HFFc6 (cell line): Measurements from ENCODE around the gene GRPEL1. TPM values are rescaled to one million over a fixed set of nuclear protein-coding genes. Genes with fewer than 3 reads are reported as not detected.
A peak's percentile ranks its signal among the peaks of the same experiment; 100 is the strongest.

Experiments
- DNase-seq: peaks from one replicate; pipeline ENCODE4 v3.0.0-alpha.2; 2018
- H3K27ac Mint-ChIP-seq: 2 replicates; pipeline ENCODE4 v1.8.0; 2020; ENCODE audit warnings: mild to moderate bottlenecking, mixed read lengths
- H3K27me3 Mint-ChIP-seq: 2 replicates; pipeline ENCODE4 v1.8.0; 2021; ENCODE audit warnings: mild to moderate bottlenecking, moderate library complexity, mixed read lengths; ENCODE audit not compliant: insufficient read depth
- H3K36me3 Mint-ChIP-seq: 2 replicates; pipeline ENCODE4 v1.8.0; 2021; ENCODE audit warnings: low read depth, mixed read lengths
- H3K4me1 Mint-ChIP-seq: 2 replicates; pipeline ENCODE4 v1.8.0; 2020; ENCODE audit warnings: low read depth, mixed read lengths
- H3K4me3 Mint-ChIP-seq: 2 replicates; pipeline ENCODE4 v1.8.0; 2020; ENCODE audit warnings: mild to moderate bottlenecking, moderate library complexity, mixed read lengths
- H3K9me3 Mint-ChIP-seq: 2 replicates; pipeline ENCODE4 v1.8.0; 2020; ENCODE audit warnings: mild to moderate bottlenecking, mixed read lengths
- CTCF ChIP-seq: fragments of 200-600 bp; sonication (generic); IDR thresholded peaks from 2 replicates; pipeline ENCODE4 v1.5.0; 2021; ENCODE audit warnings: antibody characterized with exemption, mild to moderate bottlenecking
- total RNA-seq, 6 experiments: library from RNA; stranded (reverse); fragmentation: NEBNext Ultra II Directional; extraction: Animal tissue kit (Norgen Biotek cat#: 25700); gene quantifications; 2 replicates in 1 of 6; 3 replicates in 5 of 6; pipeline ENCODE4 v1.2.3, GENCODE V29; 2021

GRPEL1 gene
- total RNA-seq, 6 experiments from 2014 or later: 43.1 to 62.1 (median 45.3) TPM

GRCh38 chr4:7020856-7021255 is 47.0 kb downstream of the GRPEL1 start:
- DNase-seq: no peak
- TF ChIP-seq CTCF: no peak
- Mint-ChIP-seq H3K27ac (peak overlapping the region; percentile 91), H3K4me3 (no peak overlapping the region), H3K9me3 (no peaks in the 10 kb centered on the region), H3K27me3 (no peaks in the 10 kb centered on the region), H3K36me3 (peaks cover 14% of the 10 kb centered on the region; the same call in 1 of the 2 replicates), H3K4me1 (peaks cover 34% of the 10 kb centered on the region)

DNA sequence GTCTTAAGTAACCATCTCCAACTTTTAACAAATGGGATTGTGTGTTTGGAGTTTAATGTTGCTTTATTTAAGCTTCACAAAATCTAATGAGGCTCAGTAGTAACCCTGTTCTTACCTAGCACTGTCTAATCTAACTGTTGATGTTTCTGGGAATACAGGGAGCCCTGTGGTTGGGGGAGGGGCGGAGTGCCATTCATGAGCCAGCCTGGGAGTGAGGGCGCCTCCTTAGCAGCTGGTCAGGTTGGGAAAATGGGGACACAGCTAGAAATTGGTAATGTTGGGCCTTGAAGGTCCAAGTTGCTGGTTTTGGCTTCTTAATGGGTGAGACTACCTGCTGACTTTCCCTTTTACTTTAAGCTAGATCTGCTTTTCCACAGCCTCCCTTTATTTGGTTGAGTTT is 47.6 kb downstream of the GRPEL1 start:
- no peak for TF ChIP-seq CTCF
- H3K4me1 Mint-ChIP-seq: peaks cover 34% of the 10 kb centered on the region
- H3K36me3 Mint-ChIP-seq: peaks cover 16% of the 10 kb centered on the region; the same call in 1 of the 2 replicates
- no peaks in the 10 kb centered on the region for H3K27me3 Mint-ChIP-seq
- H3K27ac Mint-ChIP-seq: peak overlapping the region; percentile 91
- no peaks in the 10 kb centered on the region for H3K9me3 Mint-ChIP-seq
- DNase-seq: no peak
- no peak overlapping the region for H3K4me3 Mint-ChIP-seq

DNA sequence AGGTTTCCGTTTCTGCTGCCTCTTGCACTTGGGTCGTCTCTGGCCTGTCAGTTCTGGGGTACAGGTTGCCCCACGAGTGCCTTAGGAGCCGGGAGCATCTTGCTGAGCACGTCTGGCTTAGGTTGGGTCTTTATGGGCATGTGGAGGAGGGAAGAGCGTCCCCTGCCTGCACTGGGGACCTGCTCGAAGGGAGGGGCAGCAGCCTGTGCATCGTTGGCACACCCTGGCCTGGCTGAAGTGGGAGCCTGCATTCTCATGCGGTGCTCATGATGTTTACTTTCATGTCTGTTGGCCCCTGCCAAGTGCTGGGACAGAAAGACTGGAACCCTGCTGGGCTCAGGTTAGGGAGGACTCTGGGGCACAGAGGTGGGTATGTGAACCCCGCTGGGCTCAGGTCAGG is 48.5 kb downstream of the GRPEL1 start:
- peak overlapping the region; percentile 38 for H3K27ac Mint-ChIP-seq
- no peaks in the 10 kb centered on the region for H3K9me3 Mint-ChIP-seq
- H3K27me3 Mint-ChIP-seq: no peaks in the 10 kb centered on the region; the same call in 1 of the 2 replicates
- peaks cover 25% of the 10 kb centered on the region for H3K36me3 Mint-ChIP-seq
- no peak overlapping the region for H3K4me3 Mint-ChIP-seq
- no peak for TF ChIP-seq CTCF
- no peak for DNase-seq
- H3K4me1 Mint-ChIP-seq: peaks cover 34% of the 10 kb centered on the region

- Mint-ChIP-seq H3K27me3 (no peaks in the 10 kb centered on the region; the same call in 1 of the 2 replicates), H3K4me3 (no peak overlapping the region), H3K9me3 (no peaks in the 10 kb centered on the region), H3K36me3 (peaks cover 27% of the 10 kb centered on the region), H3K27ac (no peak overlapping the region), H3K4me1 (peaks cover 31% of the 10 kb centered on the region)
- DNase-seq: no peak
- no peak for TF ChIP-seq CTCF
Measured at GRCh38 chr4:7018281-7018680, 49.6 kb downstream of the GRPEL1 start.

DNA sequence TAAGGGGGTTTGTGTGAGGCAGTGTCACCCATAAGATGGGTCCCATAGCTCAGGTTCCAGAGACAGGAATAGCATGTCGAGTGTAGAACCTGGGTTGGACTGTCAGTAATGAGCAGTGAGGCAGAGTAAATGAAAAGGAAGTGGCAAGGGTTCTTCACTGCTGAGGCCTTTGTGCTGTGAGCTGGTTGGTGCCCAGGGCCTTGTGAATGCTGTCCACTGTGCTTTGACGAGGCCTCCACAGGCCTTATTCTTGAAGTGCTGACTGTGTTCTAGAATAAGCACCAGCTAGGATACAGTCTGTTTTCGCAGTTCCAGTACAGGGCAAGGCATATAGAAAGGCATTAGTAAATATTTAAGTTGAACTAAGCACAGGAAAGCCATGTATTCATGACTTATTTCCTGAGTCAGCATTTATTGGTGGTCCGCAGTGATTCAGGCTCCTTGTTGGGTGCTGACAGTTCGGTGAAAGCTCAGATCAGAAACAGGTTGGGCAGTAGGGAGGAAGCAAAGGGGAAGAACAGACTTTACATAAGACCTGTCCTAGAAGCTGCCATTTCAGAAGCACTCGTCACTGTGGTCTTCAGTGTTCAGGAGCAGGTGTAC is 50.3 kb downstream of the GRPEL1 start:
- no peak for DNase-seq
- peaks cover 25% of the 10 kb centered on the region for H3K4me1 Mint-ChIP-seq
- no peaks in the 10 kb centered on the region for H3K9me3 Mint-ChIP-seq
- H3K27ac Mint-ChIP-seq: 0 out of 2 replicates have a peak overlapping the region, but pooled peaks have one; percentile 29
- no peaks in the 10 kb centered on the region; the same call in 1 of the 2 replicates for H3K27me3 Mint-ChIP-seq
- no peak overlapping the region for H3K4me3 Mint-ChIP-seq
- H3K36me3 Mint-ChIP-seq: peaks cover 27% of the 10 kb centered on the region
- TF ChIP-seq CTCF: no peak
